GM21528 (cell line): ENCODE measurements around the gene CRAT.
"Not testable (repeated sequence)": the region's sequence is repeated elsewhere in the genome, so short reads cannot be mapped to it uniquely, and the experiment has no call there.

ENCODE experiments used
- ATAC-seq: cut with Tn5 transposase; IDR thresholded peaks from one replicate; pipeline ENCODE4 v1.9.1; 2021; ENCODE audit warnings: mild to moderate bottlenecking, moderate library complexity; ENCODE audit not compliant: unreplicated experiment, low FRiP score

The CRAT gene

GRCh38 chr9:129113645-129114304 is 3.2 kb upstream of the CRAT start:
- no peak for ATAC-seq

GRCh38 chr9:129112526-129112925 is 1.9 kb upstream of the CRAT start:
- ATAC-seq, result not testable (repeated sequence)

GRCh38 chr9:129111528-129112151 is 1.0 kb upstream of the CRAT start:
- ATAC-seq, result peak; percentile 3

GRCh38 chr9:129109952-129110739 is 447 bp downstream of the CRAT start:
- peak; percentile 18 for ATAC-seq

GRCh38 chr9:129109537-129109903 is 1.1 kb downstream of the CRAT start:
- ATAC-seq, result no peak

- ATAC-seq, result no peak
Measured at GRCh38 chr9:129108805-129109536, 1.6 kb downstream of the CRAT start.

- no peak for ATAC-seq
Measured at GRCh38 chr9:129108083-129108804, 2.3 kb downstream of the CRAT start.

GRCh38 chr9:129107651-129108050 is 2.9 kb downstream of the CRAT start:
- ATAC-seq, result no peak

- ATAC-seq, result no peak
Measured at GRCh38 chr9:129105857-129106694, 4.5 kb downstream of the CRAT start.

GRCh38 chr9:129104051-129104450 is 6.5 kb downstream of the CRAT start:
- no peak for ATAC-seq

GRCh38 chr9:129103595-129103965 is 7.0 kb downstream of the CRAT start:
- no peak for ATAC-seq

- ATAC-seq, result no peak
Measured at GRCh38 chr9:129102791-129103594, 7.6 kb downstream of the CRAT start.

- no peak for ATAC-seq
Measured at GRCh38 chr9:129102095-129102525, 8.5 kb downstream of the CRAT start.

- ATAC-seq, result no peak
Measured at GRCh38 chr9:129101279-129101678, 9.3 kb downstream of the CRAT start.

GRCh38 chr9:129100383-129101169 is 10.0 kb downstream of the CRAT start:
- no peak for ATAC-seq

- ATAC-seq, result no peak
Measured at GRCh38 chr9:129098328-129098727, 12.3 kb downstream of the CRAT start.

GRCh38 chr9:129097671-129098306 is 12.8 kb downstream of the CRAT start:
- ATAC-seq, result no peak
